Progenitor cell of endocrine pancreas (in vitro differentiated cells): ENCODE data around the gene TMPRSS15. TPM values are rescaled to one million over a fixed set of nuclear protein-coding genes. Genes with fewer than 3 reads are reported as not detected.

Source experiments
- DNase-seq: peaks from one replicate; pipeline ENCODE4 v3.0.0; 2021; ENCODE audit warnings: low spot score; ENCODE audit not compliant: unreplicated experiment
- H3K27ac Mint-ChIP-seq: 2 replicates; pipeline ENCODE4 v1.8.0; 2021; ENCODE audit warnings: mild to moderate bottlenecking, moderate library complexity, mixed read lengths
- H3K27me3 Mint-ChIP-seq: 2 replicates; pipeline ENCODE4 v1.8.0; 2021; ENCODE audit warnings: mixed read lengths
- H3K36me3 Mint-ChIP-seq: 2 replicates; pipeline ENCODE4 v1.8.0; 2022; ENCODE audit warnings: mixed read lengths; ENCODE audit not compliant: insufficient read depth
- H3K4me1 Mint-ChIP-seq: 2 replicates; pipeline ENCODE4 v1.8.0; 2021; ENCODE audit warnings: low read depth, mixed read lengths
- H3K4me3 Mint-ChIP-seq: 2 replicates; pipeline ENCODE4 v1.8.0; 2021; ENCODE audit warnings: low read depth, mild to moderate bottlenecking, moderate library complexity, mixed read lengths
- H3K9me3 Mint-ChIP-seq: 2 replicates; pipeline ENCODE4 v1.8.0; 2021; ENCODE audit warnings: low read depth, mixed read lengths
- CTCF ChIP-seq: fragments of 200-600 bp; sonication (generic); IDR thresholded peaks from one replicate; pipeline ENCODE4 v1.5.0; 2021; ENCODE audit warnings: antibody characterized with exemption, mild to moderate bottlenecking; ENCODE audit not compliant: unreplicated experiment
- total RNA-seq: library from RNA; stranded (reverse); gene quantifications from 2 replicates; pipeline ENCODE4 v1.2.1, GENCODE V29; 2021

TMPRSS15 gene
- total RNA-seq, 1 donor from 2014 or later = not detected

GRCh38 chr21:18267496-18267895 is 136.1 kb downstream of the TMPRSS15 start:
- Mint-ChIP-seq H3K4me3 (no peak overlapping the region), H3K27ac (no peak overlapping the region), H3K9me3 (peaks cover 7% of the 10 kb centered on the region), H3K27me3 (no peaks in the 10 kb centered on the region), H3K4me1 (no peaks in the 10 kb centered on the region), H3K36me3 (no peaks in the 10 kb centered on the region)
- no peak for DNase-seq
- TF ChIP-seq CTCF = no peak

- Mint-ChIP-seq H3K9me3 (peaks cover 7% of the 10 kb centered on the region), H3K27ac (no peak overlapping the region), H3K27me3 (no peaks in the 10 kb centered on the region), H3K4me1 (no peaks in the 10 kb centered on the region), H3K36me3 (no peaks in the 10 kb centered on the region), H3K4me3 (no peak overlapping the region)
- TF ChIP-seq CTCF = no peak
- DNase-seq = no peak
Observed at GRCh38 chr21:18265944-18266343, 137.6 kb downstream of the TMPRSS15 start.

- no peaks in the 10 kb centered on the region for H3K9me3 Mint-ChIP-seq
- H3K4me1 Mint-ChIP-seq = no peaks in the 10 kb centered on the region
- no peak overlapping the region for H3K4me3 Mint-ChIP-seq
- no peaks in the 10 kb centered on the region for H3K27me3 Mint-ChIP-seq
- TF ChIP-seq CTCF = no peak
- H3K36me3 Mint-ChIP-seq = no peaks in the 10 kb centered on the region
- no peak overlapping the region for H3K27ac Mint-ChIP-seq
- no peak for DNase-seq
Observed at GRCh38 chr21:18253799-18254198, 149.8 kb downstream of the TMPRSS15 start.

GRCh38 chr21:18253221-18253620 is 150.4 kb downstream of the TMPRSS15 start:
- no peaks in the 10 kb centered on the region for H3K9me3 Mint-ChIP-seq
- no peaks in the 10 kb centered on the region for H3K4me1 Mint-ChIP-seq
- peaks cover 1% of the 10 kb centered on the region for H3K27me3 Mint-ChIP-seq
- no peak for DNase-seq
- H3K4me3 Mint-ChIP-seq = no peak overlapping the region
- H3K36me3 Mint-ChIP-seq = no peaks in the 10 kb centered on the region
- TF ChIP-seq CTCF = no peak
- no peak overlapping the region for H3K27ac Mint-ChIP-seq

- Mint-ChIP-seq H3K9me3 (no peaks in the 10 kb centered on the region), H3K4me3 (no peak overlapping the region), H3K27ac (no peak overlapping the region), H3K4me1 (no peaks in the 10 kb centered on the region), H3K27me3 (peaks cover 7% of the 10 kb centered on the region), H3K36me3 (no peaks in the 10 kb centered on the region)
- no peak for DNase-seq
- no peak for TF ChIP-seq CTCF
Observed at GRCh38 chr21:18252680-18253079, 150.9 kb downstream of the TMPRSS15 start.
